Hematopoietic multipotent progenitor cell treated with erythropoietin and hydrocortisone succinate and interleukin-3 and kit ligand, for 6 days (in vitro differentiated cells): ENCODE data around the gene PSMD13.
"Not testable (repeated sequence)": the region's sequence is repeated elsewhere in the genome, so short reads cannot be mapped to it uniquely, and the experiment has no call there.

ENCODE experiments used
- DNase-seq: peaks from one replicate; pipeline ENCODE4 v3.0.0-alpha.2; 2015

The PSMD13 gene

DNA sequence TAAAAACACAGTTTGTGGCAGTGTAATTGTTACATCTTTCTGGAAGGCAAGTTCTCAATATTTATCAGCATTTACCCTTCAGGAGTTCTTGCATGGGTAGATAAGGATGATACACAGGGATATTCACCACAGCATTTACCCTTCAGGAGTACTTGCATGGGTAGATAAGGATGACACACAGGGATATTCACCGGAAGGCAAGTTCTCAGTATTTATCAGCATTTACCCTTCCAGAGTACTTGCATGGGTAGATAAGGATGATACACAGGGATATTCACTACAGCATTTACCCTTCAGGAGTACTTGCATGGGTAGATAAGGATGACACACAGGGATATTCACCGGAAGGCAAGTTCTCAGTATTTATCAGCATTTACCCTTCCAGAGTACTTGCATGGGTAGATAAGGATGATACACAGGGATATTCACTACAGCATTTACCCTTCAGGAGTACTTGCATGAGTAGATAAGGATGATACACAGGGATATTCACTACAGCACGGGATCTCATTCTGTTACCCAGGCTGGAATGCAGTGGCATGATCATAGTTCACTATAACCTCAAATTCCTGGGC is 16.0 kb upstream of the PSMD13 start:
- peak; percentile 92 for DNase-seq

GRCh38 chr11:221539-221938 is 15.2 kb upstream of the PSMD13 start:
- no peak for DNase-seq

DNA sequence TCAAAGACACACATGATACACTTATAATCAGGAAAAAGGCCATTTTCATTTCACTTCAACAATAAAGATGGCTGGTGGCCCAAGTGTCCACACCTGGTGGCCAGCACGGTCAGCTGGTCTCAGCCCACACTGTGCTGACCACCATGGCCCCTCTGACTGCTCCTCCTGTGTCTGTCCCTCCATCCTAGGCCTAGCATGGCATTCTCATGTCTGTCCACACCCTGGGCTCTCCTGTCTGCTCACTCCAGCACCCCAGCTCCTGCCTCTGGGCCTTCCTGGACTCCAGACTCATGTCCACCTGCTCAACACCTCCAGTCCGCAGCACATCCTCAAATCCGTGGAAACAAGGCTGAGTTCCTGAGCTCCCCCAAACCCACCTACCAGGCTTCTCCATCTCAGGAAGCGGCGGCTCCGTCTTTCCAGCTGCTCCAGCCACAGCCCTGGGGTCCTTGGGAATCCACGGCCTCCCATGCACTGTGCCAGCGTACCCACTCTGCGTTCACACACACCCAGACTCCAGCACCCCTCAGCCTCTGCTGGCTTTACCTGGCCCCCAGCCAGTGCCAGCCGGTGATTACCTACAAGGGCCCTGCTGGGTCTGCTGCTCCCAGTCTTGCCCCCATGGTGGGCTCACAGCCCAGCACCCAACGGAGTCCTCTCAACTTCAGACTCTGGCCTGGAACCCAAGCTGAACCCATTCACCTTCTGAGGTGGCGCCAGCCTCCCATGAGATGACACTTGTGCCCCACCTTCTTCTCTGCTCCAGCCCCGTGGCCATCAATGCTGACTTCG is 14.6 kb upstream of the PSMD13 start:
- DNase-seq: no peak

GRCh38 chr11:223026-223789 is 13.6 kb upstream of the PSMD13 start:
- no peak for DNase-seq

- DNase-seq: no peak
These were observed 12.9 kb upstream of the PSMD13 start for GRCh38 chr11:223884-224283.

GRCh38 chr11:224424-224823 is 12.4 kb upstream of the PSMD13 start:
- DNase-seq: no peak

DNA sequence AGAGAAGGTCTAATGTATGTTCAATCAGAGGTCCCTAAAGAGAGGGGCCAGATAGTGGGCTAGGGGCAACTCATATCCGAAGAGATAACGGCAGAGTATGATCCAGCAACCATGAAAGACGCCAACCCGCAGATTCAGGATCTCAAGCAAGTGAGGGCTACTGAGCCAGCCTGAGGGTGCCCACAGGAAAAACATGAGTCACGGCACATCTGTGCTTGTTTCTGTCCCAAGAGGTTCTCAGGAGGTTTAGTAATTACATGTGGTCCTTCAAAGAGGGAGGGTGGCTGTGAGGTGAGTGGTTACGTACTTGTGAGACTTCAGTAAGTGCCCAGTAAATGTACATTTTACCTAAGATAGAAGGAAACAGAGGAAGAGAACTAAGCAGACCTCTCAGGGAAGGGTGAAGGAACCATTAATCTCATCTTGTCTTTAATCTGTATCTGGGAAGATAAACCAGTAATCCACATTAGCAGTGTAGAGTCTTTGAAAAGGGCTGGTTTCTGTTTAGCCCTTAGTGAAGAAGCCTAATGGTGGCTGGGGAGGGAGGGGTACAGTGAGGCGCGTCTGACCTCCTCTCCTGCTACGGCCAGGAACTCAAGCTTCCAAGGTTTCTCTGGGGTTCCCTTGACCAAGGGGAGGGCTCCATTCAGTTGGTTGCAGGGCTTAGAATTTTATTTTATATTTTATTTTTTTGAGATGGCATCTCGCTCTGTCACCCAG is 10.9 kb upstream of the PSMD13 start:
- no peak for DNase-seq

GRCh38 chr11:227824-228379 is 8.9 kb upstream of the PSMD13 start:
- DNase-seq: no peak

DNA sequence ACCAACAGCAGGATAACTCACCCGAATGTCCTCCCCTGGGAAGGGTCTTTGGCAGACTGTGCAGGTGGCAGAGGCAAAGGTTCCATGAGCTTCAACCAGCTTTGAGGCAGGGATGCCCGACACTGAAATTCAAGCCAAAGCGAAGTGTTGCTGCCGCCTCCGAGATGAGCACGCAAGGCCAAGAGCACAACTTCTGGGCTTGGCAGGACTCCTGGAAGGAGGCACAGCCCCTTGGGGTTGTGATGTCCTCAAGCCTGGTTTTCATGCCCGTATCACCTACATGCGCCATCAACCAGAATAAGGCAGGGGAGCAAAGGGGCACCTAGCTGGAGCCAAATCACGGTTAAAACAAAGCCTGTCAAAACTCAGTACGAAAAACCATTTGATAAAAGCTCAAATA is 6.3 kb upstream of the PSMD13 start:
- DNase-seq: no peak

DNA sequence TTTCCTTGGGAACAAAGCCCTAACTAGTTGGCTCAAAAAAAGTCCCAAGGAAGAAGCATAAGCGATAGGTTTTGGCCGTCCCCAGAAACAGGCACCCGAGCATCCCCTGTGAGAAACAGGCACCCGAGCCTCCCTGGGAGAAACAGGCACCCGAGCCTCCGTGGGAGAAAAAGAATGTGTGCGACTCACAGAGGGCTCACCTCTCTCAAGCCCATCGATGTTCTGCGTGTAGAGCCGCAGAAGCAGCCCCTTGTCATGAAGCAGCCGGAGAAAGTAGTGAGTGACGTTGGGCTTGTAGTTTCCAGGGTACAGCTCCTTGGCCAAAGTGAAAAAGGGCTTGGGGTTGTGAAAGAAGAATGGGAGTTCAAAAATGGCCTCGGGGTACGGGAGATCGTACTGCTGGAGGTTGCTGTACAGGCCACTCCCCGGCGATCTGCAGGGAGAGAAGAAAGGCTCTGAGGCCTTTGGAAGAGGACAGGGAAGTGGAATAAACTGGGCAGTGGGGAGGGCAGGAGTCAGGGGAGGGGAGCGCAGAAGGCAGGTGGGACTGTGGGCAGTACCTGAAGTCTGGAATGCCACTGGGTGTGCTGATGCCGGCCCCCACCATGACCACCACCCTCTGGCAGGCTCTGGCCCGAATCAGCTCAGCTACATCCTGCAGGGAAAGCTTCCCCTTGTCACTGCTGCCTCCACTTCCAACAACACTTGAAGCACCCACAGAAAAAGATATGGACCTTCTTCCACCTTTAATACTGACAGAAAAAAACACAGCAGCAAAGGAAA is 3.8 kb upstream of the PSMD13 start:
- DNase-seq: no peak

DNA sequence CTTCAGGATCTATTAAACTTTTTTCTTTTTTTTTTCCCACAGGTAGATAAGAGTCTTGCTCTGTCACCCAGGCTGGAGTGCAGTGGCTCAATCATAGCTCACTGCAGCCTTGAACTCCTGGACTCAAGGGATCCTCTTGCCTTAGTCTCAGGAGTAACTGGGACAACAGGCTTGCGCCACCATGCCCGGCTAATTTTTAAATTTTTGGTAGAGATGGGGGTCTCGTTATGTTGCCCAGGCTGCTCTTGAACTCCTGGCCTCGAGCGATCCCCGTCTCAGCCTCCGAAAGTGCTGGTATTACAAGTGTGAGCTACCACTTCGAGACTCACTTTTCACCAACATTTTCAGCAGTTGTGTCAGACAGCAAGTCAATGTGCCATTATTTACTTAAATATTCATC is 1.6 kb upstream of the PSMD13 start:
- no peak for DNase-seq

- peak; percentile 31 for DNase-seq
These were observed 1.2 kb upstream of the PSMD13 start for GRCh38 chr11:235609-235996.

DNA sequence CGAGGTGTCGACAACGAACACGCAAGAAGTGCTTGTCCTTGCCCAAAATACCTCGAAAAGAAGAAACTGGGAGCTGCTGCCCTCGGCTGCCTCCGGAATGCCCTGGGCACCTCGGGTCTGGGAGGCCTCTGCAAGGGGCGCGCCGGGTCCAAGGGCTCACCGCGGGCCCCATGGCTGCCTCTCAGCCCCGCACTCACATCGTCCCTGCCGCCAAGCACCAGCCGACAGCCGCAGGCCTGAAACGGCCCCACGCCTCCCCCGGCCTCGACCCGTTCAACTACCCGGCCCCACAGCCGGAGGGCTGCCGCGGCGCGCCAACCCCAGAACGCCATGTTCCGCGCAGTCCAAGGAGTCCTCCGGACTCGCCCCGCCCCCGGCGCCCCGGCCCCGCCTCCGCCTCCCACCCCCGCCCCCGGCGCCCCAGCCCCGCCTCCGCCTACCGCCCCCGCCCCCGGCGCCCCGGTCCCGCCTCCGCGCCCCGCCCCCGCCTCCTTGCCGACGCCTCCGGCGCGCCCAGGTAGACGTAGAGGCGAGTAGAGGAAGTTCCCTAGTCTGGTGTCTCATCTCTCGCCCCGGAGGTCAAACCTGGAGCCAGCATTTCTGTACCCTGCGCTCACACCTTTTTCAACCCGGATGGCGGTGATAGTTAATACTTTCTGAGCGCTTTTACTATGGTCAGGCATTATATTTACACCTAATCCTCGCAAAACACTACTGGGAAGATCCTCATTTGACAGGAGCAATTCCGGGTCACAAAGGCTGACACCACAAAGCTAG is 591 bp upstream of the PSMD13 start, which contains the start of gene SIRT3:
SIRT3 (minus strand) TSS at position 346 of the 777 bp plus-strand sequence; CDS start at position 332, 14 bp downstream.
- peak; percentile 93 for DNase-seq

- not testable (repeated sequence) for DNase-seq
These were observed 1.6 kb downstream of the PSMD13 start for GRCh38 chr11:238346-238745.

GRCh38 chr11:240315-240714 is 3.5 kb downstream of the PSMD13 start:
- no peak for DNase-seq

- no peak for DNase-seq
These were observed 4.9 kb downstream of the PSMD13 start for GRCh38 chr11:241634-242033.

DNA sequence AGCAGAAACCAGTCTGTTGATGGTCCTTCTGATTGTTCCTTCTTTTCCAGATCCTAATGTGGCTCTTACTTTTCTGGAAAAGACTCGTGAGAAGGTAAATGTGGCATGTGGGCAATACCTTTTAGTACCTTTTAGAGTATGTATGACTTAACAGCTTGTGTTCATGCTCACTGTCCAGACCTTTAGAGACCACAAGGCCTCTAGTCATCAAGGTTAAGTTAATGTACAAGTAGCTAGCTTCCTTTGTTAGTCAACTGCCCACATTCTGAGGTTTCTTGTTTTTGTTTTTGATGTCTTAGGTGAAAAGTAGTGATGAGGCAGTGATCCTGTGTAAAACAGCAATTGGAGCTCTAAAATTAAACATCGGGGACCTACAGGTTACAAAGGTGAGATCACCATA is 7.6 kb downstream of the PSMD13 start:
- DNase-seq: no peak

GRCh38 chr11:249062-249461 is 12.3 kb downstream of the PSMD13 start:
- DNase-seq: no peak

GRCh38 chr11:250274-250673 is 13.5 kb downstream of the PSMD13 start:
- no peak for DNase-seq

- DNase-seq: peak; percentile 74
These were observed 14.0 kb downstream of the PSMD13 start for GRCh38 chr11:250740-251299.

DNA sequence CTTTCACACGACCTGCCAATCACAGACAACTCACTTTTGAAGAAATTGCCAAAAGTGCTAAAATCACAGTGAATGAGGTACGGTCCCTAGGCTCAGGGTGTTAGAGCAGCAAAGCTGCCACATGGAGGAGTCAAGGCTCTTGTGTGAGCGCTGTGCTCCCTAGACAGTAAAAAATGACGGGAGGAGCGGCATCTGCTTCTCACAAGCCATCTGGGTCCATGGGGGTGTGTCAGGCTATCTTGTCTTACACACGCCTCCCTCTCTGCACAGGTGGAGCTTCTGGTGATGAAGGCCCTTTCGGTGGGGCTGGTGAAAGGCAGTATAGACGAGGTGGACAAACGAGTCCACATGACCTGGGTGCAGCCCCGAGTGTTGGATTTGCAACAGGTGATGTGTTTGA is 14.8 kb downstream of the PSMD13 start:
- no peak for DNase-seq
